NOMO-1 (cell line): ENCODE results near the gene ADAMTS1.
A peak's percentile ranks its signal among the peaks of the same experiment; 100 is the strongest.

ENCODE experiments used
- DNase-seq, 2 experiments: peaks; one replicate each; lab custom pipeline; 2025; ENCODE audit not compliant: unreplicated experiment in 2 of 2; lab: John Stamatoyannopoulos, UW

Gene ADAMTS1

GRCh38 chr21:26818906-26819305, 26.3 kb downstream of the ADAMTS1 start:
- no peak for DNase-seq

DNA sequence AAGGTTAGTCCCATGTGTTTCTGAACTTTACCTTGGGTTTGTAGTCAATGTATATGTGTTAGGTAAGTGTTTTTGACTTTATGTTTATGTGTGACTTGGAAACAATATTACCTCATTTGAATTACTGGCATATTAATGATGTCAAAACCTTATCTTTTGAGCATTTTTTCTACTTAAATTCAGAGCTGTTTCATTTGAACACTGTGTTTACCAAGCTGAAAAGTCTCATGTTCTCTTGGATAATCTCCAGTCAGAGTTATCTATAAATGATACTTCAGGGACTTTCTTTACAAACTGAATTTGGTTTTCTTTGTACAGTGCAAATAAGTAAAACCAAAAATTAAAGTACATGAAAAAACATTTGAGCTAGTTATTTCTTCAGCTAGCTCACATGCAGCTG, 30.0 kb downstream of the ADAMTS1 start:
- no peak for DNase-seq

- DNase-seq, result no peak
These were observed 30.8 kb downstream of the ADAMTS1 start for GRCh38 chr21:26814386-26814785.

DNA sequence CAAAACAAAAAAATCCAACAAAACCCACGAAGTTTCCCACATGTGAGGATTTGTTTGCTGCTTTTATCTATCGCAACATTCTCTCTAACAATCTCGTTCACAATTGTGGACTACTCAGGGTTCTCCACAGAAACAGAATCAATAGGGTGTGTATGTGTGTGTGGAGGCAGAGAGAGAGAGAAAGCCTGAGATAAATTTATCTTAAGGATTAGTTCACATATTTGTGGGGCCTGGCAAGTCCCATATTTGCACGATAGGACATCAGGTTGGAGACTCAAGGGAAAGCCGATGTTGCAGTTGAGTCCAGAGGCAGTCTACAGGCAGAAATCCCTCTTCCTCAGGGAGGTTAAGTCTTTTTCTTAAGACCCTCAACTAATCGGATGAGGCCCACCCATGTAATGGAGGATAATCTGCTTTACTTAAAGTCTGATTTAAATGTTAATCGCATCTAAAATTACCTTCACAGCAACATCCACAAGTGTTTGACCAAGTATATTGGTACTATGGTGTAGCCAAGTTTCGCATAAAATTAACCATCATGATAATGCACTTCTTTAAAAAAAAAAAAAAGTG, 31.7 kb downstream of the ADAMTS1 start:
- DNase-seq, result no peak

DNA sequence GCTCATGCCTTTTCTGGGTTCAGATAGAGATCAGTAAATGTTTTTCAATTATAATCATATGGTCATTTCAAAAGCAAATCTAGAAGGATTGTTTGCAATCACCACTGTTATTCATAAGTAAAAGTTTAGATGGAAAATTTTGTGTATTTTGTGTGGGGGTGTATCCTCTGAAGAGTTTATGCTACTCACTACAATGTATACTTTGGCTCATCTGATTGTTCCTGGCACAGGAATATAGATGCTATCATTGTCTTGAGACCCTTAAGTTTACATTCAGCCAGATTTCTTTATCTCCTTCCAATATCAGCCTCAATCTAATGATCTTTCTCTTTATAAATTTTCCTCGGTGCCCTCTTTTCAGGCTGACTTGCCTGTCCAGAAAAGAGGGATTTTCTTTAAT, 33.0 kb downstream of the ADAMTS1 start:
- DNase-seq, result no peak

DNA sequence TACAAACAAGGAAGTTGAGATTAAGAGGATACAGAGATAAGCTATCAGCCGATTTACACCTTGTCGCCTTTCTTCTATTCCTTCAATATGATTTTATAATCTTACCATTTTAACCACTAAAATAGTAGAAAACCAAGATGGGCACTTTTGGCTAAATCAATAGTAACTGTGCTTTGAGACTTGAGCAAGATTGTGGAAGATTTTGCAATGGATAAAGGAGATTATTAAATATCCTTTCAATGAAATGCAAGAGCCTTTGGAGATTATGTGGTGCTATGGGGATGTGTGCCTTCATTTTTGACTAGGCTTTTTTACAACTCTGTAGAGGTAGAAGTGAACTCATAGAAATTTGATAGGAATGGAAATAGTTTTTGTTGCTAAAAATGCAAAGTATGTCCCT, 33.7 kb downstream of the ADAMTS1 start:
- DNase-seq, result no peak

GRCh38 chr21:26810676-26811415, 34.4 kb downstream of the ADAMTS1 start:
- DNase-seq, result no peak

DNA sequence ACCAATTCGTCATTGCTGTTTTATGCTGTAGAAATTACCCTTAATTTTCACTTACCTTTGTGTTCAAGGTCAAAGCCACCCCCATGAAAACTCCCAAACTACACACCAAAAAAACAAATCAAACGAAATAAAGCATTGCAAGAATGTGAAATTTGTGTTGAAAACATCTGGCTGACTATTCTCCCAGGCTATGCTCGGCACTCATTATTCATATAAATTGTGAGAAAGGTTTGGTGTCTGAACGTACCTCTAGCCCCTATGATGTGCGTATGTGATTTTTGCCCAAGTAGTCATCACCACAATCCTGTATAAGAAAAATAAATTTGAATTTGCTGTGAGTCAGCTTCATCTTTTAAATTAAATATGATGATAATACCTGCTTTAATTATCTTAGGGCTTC, 34.9 kb downstream of the ADAMTS1 start:
- no peak for DNase-seq

DNA sequence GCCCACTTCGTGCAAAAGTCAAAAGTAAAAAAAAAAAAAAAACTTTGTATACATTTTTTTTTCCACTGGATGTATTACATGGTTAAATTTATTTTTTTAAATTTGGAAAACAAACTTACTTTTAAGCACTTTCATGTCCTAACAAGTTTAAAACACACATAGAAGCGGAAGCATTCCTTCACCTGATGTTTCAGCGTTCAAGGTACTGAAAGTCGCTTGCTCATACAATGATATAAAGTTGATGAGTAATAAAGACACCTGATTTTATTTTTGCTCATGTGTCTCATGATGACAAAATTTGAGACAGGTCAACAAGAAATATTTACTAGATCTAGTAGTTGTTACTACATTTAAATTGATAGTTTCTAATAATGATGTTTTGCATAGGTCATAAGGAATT, 35.5 kb downstream of the ADAMTS1 start:
- DNase-seq, result no peak

- DNase-seq, result peak in 1 of 2 experiments; percentile 63
These were observed 38.4 kb downstream of the ADAMTS1 start for GRCh38 chr21:26806801-26807295.

- peak in 1 of 2 experiments; percentile 19 for DNase-seq
These were observed 40.2 kb downstream of the ADAMTS1 start for GRCh38 chr21:26804895-26805609.

DNA sequence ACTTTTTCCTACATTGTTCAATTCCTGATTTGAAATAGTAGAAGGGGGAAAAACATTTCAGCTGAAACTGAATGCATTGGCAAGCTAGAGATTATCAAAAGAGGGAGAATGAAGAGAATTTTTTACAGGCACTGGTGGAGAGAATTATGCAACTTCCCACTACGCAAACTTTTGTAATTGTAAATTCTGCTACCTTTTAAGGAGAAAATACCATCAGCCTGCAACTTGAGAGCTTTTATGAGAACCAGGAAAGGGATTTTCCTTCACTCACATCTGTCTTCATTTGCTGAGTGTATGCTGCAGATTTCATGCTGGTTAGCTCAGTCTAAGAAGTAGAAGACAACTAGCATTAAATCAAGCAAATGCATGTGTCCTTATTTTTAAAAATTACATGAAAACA, 43.7 kb downstream of the ADAMTS1 start:
- peak in 1 of 2 experiments; percentile 45 for DNase-seq

- DNase-seq, result peak in 1 of 2 experiments; percentile 19
These were observed 44.2 kb downstream of the ADAMTS1 start for GRCh38 chr21:26800970-26801431.

- no peak for DNase-seq
These were observed 44.8 kb downstream of the ADAMTS1 start for GRCh38 chr21:26800455-26800854.

GRCh38 chr21:26800001-26800400, 45.2 kb downstream of the ADAMTS1 start:
- DNase-seq, result no peak

DNA sequence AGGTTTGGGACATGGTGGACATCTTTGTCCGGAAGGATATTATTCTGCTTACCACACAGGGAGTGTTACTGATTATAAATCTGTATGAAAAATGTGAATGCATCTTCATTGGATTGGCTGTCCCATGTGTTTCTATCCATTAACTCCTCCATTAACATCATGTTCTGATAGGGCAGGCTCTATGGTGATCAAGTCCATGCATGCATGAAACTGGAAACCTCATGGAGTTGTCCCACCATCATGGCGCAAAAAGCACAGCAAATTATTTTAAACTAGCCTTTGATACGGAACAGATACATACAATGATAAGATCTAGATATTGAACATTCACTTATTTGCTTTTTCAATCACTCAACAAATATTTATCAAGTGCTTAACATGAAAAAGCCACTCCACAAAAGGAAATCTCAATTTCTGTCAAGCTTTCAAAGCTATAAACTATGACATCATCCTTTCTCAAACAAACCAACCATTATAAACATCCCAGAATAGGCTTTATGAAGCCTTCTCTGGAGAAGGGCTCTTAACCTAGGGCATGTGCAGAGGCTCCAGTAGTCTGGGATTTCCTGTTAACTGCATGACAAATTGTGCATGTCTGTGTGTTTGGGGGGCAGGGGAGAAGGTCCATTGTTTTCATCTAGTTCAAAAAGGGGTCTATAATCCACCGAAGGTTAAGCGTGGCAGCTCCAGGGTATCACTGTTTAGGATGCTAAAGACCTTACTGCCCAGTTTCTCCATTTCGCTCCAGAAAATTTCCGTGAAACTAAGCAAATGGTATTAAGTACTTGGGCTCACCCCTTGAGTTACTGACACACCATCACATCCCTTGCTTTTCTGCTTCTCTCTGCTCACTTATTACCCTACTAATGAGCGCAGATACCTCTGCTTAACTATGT, 46.1 kb downstream of the ADAMTS1 start:
- no peak for DNase-seq

- no peak for DNase-seq
These were observed 47.2 kb downstream of the ADAMTS1 start for GRCh38 chr21:26797878-26798456.

DNA sequence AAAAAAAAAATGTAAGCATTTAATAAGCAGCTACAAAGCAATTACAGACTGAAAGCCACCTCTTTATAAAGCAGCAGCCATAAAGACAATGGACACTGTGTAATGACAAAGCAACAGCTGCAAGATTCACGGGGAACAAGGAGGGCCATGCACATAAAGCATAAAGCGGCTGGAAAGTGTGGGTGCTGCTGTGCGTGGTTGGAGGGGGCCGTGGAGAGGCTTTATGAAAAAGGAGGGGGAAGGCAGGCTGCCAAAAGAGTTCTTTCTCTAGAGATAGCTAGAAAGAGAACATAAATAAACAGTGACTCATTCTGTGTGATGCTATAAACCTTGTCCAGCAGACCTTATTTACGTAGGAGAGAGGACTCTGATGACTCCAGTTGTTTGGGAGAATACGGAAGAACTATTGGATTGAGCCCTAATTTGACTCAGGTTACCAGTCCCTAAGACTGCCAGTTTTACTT, 49.3 kb downstream of the ADAMTS1 start:
- DNase-seq, result no peak

DNA sequence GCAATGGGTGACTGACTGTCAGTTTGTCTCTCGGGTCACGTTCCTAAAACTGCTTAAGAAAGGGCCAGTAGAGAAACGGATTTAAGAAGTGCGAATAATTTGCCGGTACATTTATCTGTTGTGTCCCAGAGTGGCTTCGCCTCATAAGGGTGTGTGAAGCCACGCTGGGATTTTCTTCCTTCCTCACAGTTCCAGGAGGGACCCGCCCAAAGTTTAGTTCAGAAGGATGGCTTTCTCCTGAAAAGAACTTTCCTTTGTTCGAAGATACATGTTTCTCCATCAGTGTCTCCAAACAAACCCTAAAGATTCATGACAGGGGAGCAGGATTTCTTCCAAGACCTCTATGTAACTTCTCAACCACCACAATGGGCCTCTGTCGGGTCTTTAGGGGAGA, 49.8 kb downstream of the ADAMTS1 start:
- DNase-seq, result no peak
